Osteocyte (in vitro differentiated cells): ENCODE measurements around the gene SPATA21. TPM values are rescaled to one million over a fixed set of nuclear protein-coding genes. Genes with fewer than 3 reads are reported as not detected.

ENCODE experiments used
- DNase-seq: peaks from one replicate; pipeline ENCODE4 v3.0.0; 2021; ENCODE audit warnings: mixed read lengths; ENCODE audit not compliant: unreplicated experiment; ENCODE audit errors: extremely low spot score
- H3K27ac Mint-ChIP-seq: one replicate; pipeline ENCODE4 v1.8.0; 2021; ENCODE audit warnings: mild to moderate bottlenecking, mixed read lengths; ENCODE audit not compliant: unreplicated experiment
- H3K27me3 Mint-ChIP-seq: one replicate; pipeline ENCODE4 v1.8.0; 2021; ENCODE audit warnings: mixed read lengths; ENCODE audit not compliant: unreplicated experiment
- H3K36me3 Mint-ChIP-seq: one replicate; pipeline ENCODE4 v1.8.0; 2021; ENCODE audit warnings: mixed read lengths; ENCODE audit not compliant: unreplicated experiment
- H3K4me1 Mint-ChIP-seq: one replicate; pipeline ENCODE4 v1.8.0; 2021; ENCODE audit warnings: mixed read lengths; ENCODE audit not compliant: unreplicated experiment
- H3K4me3 Mint-ChIP-seq: one replicate; pipeline ENCODE4 v1.8.0; 2021; ENCODE audit warnings: mild to moderate bottlenecking, moderate library complexity, mixed read lengths; ENCODE audit not compliant: unreplicated experiment
- H3K9me3 Mint-ChIP-seq: one replicate; pipeline ENCODE4 v1.8.0; 2021; ENCODE audit warnings: mixed read lengths; ENCODE audit not compliant: unreplicated experiment
- total RNA-seq: library from RNA; stranded (reverse); gene quantifications from 2 replicates; pipeline ENCODE4 v1.2.1, GENCODE V29; 2021
- TF ChIP-seq, protein P1 (sequence below): fragments of 200-600 bp; sonication (generic); IDR thresholded peaks from 2 replicates; pipeline ENCODE4 v1.5.0; 2021; ENCODE audit warnings: antibody characterized with exemption, mild to moderate bottlenecking, moderate library complexity

SPATA21 gene
- total RNA-seq, 1 donor from 2014 or later = not detected

DNA sequence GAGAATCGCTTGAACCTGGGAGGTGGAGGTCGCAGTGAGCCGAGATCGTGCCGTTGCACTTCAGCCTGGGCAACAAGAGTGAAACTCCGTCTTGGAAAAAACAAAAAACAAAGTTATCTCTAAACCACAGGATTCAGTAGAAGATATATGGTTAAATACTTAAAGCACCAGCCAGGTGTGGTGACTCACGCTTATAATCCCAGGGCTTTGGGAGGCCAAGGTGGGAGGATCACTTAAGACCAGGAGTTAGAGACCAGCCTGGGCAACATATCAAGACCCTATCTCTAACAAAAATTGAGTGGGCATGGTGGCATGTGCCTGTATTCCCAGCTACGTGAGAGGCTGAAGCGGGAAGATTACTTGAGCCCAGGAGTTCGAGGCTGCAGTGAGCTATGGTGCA, 8.9 kb upstream of the SPATA21 start:
- DNase-seq = no peak
- H3K27ac Mint-ChIP-seq = no peak overlapping the region
- TF ChIP-seq, protein P1, sequence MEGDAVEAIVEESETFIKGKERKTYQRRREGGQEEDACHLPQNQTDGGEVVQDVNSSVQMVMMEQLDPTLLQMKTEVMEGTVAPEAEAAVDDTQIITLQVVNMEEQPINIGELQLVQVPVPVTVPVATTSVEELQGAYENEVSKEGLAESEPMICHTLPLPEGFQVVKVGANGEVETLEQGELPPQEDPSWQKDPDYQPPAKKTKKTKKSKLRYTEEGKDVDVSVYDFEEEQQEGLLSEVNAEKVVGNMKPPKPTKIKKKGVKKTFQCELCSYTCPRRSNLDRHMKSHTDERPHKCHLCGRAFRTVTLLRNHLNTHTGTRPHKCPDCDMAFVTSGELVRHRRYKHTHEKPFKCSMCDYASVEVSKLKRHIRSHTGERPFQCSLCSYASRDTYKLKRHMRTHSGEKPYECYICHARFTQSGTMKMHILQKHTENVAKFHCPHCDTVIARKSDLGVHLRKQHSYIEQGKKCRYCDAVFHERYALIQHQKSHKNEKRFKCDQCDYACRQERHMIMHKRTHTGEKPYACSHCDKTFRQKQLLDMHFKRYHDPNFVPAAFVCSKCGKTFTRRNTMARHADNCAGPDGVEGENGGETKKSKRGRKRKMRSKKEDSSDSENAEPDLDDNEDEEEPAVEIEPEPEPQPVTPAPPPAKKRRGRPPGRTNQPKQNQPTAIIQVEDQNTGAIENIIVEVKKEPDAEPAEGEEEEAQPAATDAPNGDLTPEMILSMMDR = no peak
- H3K4me1 Mint-ChIP-seq = peaks cover 16% of the 10 kb centered on the region
- H3K9me3 Mint-ChIP-seq = no peaks in the 10 kb centered on the region
- H3K36me3 Mint-ChIP-seq = peaks cover 30% of the 10 kb centered on the region
- no peaks in the 10 kb centered on the region for H3K27me3 Mint-ChIP-seq
- no peak overlapping the region for H3K4me3 Mint-ChIP-seq

DNA sequence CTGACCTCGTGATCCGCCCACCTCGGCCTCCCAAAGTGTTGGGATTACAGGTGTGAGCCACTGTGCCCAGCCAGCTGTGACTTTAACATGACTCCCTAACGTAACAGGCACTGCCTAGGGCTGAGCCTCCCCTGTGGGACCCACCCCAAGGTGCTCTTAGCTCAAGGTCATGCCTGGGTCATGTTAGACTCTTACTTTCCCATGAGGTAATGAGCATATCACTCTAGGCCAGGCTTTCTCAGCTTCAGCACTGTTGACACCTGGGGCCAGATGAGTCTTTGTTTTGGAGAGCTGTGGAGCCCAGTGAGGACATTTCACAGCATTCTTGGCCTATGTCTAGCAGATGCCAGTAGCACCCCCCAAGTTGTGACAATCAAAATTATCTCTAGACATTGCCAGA, 7.8 kb upstream of the SPATA21 start:
- Mint-ChIP-seq H3K27ac (no peak overlapping the region), H3K36me3 (peaks cover 24% of the 10 kb centered on the region), H3K4me1 (peaks cover 21% of the 10 kb centered on the region), H3K27me3 (no peaks in the 10 kb centered on the region), H3K4me3 (no peak overlapping the region), H3K9me3 (no peaks in the 10 kb centered on the region)
- TF ChIP-seq, protein P1 = no peak
- DNase-seq = no peak

DNA sequence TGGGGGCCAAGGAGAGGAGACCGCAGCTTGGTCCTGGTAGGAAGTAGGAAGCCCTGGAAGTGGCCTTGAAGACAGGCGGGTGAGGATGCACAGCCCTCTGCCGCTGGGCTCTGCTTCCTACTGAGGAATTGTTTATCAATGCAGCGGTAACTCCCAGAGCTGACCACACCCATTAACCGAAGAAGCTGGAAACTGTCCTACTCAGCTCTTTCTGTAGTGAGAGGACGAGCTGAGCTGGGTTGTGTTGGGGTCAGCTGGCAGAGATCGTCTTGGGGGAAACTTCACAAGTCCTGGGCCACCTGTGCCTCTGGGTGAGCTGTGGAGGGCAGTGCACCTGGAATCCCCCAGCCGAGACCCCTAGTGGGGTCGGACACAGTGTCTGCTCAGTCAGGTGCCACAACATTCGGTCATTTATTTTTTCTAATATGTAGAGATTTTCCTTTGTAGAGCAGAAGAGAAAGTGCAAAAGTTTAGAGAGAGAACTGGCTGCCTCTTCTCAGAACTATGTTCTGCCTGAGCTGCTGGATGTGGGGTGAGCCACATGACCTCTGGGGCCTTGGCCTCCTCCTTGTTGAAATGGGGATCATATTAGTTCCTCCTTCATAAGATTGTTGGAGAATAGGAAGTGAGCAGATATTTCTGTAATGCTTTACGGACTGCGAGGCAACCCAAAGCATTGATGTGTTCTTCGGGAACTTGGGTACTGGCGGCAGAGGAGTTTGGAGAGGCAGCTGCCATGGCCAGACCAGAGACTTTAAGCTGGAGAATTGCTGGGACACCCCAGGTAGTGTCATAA, 6.9 kb upstream of the SPATA21 start:
- Mint-ChIP-seq H3K36me3 (peaks cover 17% of the 10 kb centered on the region), H3K27ac (peak overlapping the region; percentile 60), H3K4me3 (no peak overlapping the region), H3K4me1 (peaks cover 21% of the 10 kb centered on the region), H3K9me3 (no peaks in the 10 kb centered on the region), H3K27me3 (no peaks in the 10 kb centered on the region)
- TF ChIP-seq, protein P1 = no peak
- DNase-seq = no peak

DNA sequence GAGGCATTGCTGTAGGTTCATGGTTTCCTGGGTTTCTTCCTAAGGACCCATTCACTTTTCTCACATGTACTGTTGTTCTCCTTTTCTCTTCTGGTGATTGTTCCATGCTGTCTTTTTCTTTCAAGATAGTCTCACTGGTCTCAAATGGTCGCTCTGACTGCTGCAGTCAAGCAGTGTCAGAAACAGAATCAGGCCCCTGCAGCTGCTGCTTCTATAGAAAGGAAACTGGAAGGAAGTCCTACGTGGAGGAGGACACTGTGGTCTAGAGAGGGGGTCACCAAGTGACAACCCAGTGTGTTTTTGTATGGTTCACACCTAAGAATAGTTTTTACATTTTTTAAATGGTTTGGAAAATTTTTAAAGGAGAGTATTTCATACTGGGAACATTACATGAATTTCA, 5.7 kb upstream of the SPATA21 start:
- Mint-ChIP-seq H3K36me3 (peaks cover 15% of the 10 kb centered on the region), H3K4me3 (peak overlapping the region; percentile 17), H3K9me3 (no peaks in the 10 kb centered on the region)

DNA sequence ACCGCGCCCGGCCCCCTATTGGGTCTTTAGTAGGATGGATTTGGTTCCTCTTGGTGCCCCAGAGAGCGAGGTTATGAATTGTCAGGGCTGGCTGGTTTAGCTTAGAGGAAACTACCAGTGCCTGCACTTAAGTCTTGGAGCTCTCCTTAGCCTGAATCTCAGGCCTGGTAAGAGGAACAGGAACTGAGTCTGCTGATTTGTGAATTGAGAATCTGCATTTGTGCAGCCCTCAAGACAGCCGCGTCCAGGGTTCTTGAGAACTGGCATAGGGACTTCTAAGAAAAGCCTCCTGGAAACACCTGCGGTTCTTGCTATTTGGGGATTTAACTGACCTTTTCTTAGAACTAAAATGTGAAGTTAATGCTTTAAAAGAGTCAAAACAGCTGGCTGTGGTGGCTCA, 5.0 kb upstream of the SPATA21 start:
- Mint-ChIP-seq H3K27ac (no peak overlapping the region), H3K4me1 (peaks cover 21% of the 10 kb centered on the region), H3K4me3 (peak overlapping the region; percentile 82), H3K27me3 (no peaks in the 10 kb centered on the region), H3K36me3 (peaks cover 10% of the 10 kb centered on the region), H3K9me3 (no peaks in the 10 kb centered on the region)
- no peak for DNase-seq
- TF ChIP-seq, protein P1 = no peak

More for the DNA sequence above, 5.7 kb upstream of the SPATA21 start:
- no peaks in the 10 kb centered on the region for H3K27me3 Mint-ChIP-seq
- peaks cover 21% of the 10 kb centered on the region for H3K4me1 Mint-ChIP-seq
- H3K27ac Mint-ChIP-seq = peak overlapping the region; percentile 54
- DNase-seq = no peak
- TF ChIP-seq, protein P1 = no peak
